Measurements from ENCODE around the gene DENND4C. TPM values are rescaled to one million over a fixed set of nuclear protein-coding genes. Genes with fewer than 3 reads are reported as not detected.
A peak's percentile ranks its signal among the peaks of the same experiment; 100 is the strongest.
"Not testable (repeated sequence)": the region's sequence is repeated elsewhere in the genome, so short reads cannot be mapped to it uniquely, and the experiment has no call there.

The DENND4C gene
- total RNA-seq, 1 experiment from 2014 or later: 22.6 TPM

- no peak for TF ChIP-seq MXD4 (CRISPR knock-in tag; IDR thresholded peaks at IDR 0.05; ENCODE audit: borderline replicate concordance)
- TF ChIP-seq JUN (CRISPR knock-in tag; IDR thresholded peaks at IDR 0.05): no peak
- no peak for TF ChIP-seq NFATC4 (CRISPR knock-in tag; IDR thresholded peaks at IDR 0.05)
- no peak for TF ChIP-seq NFYB (CRISPR knock-in tag; conservative IDR thresholded peaks at IDR 0.05; ENCODE audit: low read depth)
- TF ChIP-seq MLX (CRISPR knock-in tag; IDR thresholded peaks at IDR 0.05): no peak
- TF ChIP-seq ZNF425 (CRISPR knock-in tag; conservative IDR thresholded peaks at IDR 0.05): no peak
- no peak for TF ChIP-seq KAT7 (CRISPR knock-in tag; IDR thresholded peaks at IDR 0.05; ENCODE audit: borderline replicate concordance)
- no peak for TF ChIP-seq MYBL2 (CRISPR knock-in tag; IDR thresholded peaks at IDR 0.05)
- TF ChIP-seq TCF7 (CRISPR knock-in tag; IDR thresholded peaks at IDR 0.05; ENCODE audit: low read depth): no peak
- CTCF ChIA-PET: interaction anchor here (1.2 kb wide), 1 partner anchor 212 kb away, joined by 5 read pairs; no protein-coding TSS in a partner anchor
- Mint-ChIP-seq H3K4me3 (no peak overlapping the region), H3K27me3 (ENCODE audit: low read depth) (no peaks in the 10 kb centered on the region), H3K36me3 (no peaks in the 10 kb centered on the region), H3K4me1 (peaks cover 31% of the 10 kb centered on the region), H3K9me3 (no peaks in the 10 kb centered on the region), H3K27ac (peak overlapping the region; percentile 17; the same call in 1 of the 2 replicates)
- DNase-seq (ENCODE audit: low spot score): no peak
- no peak for ATAC-seq
- POLR2A ChIA-PET: no interaction called here
These were observed 22.4 kb downstream of the DENND4C start for GRCh38 chr9:19252885-19253219.

GRCh38 chr9:19255112-19255511, 24.6 kb downstream of the DENND4C start:
- DNase-seq (ENCODE audit: low spot score) (no peak), ATAC-seq (no peak)
- TF ChIP-seq CDX4 (CRISPR knock-in tag; IDR thresholded peaks at IDR 0.05; ENCODE audit: borderline replicate concordance): no peak
- TF ChIP-seq TEAD1 (CRISPR knock-in tag; IDR thresholded peaks at IDR 0.05): no peak
- TF ChIP-seq ZNF121 (CRISPR knock-in tag; IDR thresholded peaks at IDR 0.05): peak; percentile 60; the same call in 1 of the 2 replicates
- H3K27ac Mint-ChIP-seq: no peak overlapping the region
- H3K36me3 Mint-ChIP-seq: no peaks in the 10 kb centered on the region
- ChIA-PET CTCF (no interaction called here), POLR2A (no interaction called here)
- no peak overlapping the region for H3K4me3 Mint-ChIP-seq
- no peaks in the 10 kb centered on the region for H3K9me3 Mint-ChIP-seq
- peaks cover 30% of the 10 kb centered on the region for H3K4me1 Mint-ChIP-seq
- no peaks in the 10 kb centered on the region for H3K27me3 Mint-ChIP-seq (ENCODE audit: low read depth)

GRCh38 chr9:19255821-19256220, 25.3 kb downstream of the DENND4C start:
- CTCF ChIA-PET: no interaction called here
- H3K27ac Mint-ChIP-seq: no peak overlapping the region
- TF ChIP-seq ZNF138 (CRISPR knock-in tag; conservative IDR thresholded peaks at IDR 0.05) (no peak), ZNF121 (CRISPR knock-in tag; IDR thresholded peaks at IDR 0.05) (peak; percentile 93), USF1 (CRISPR knock-in tag; IDR thresholded peaks at IDR 0.05) (no peak)
- no peaks in the 10 kb centered on the region for H3K27me3 Mint-ChIP-seq (ENCODE audit: low read depth)
- no peaks in the 10 kb centered on the region for H3K9me3 Mint-ChIP-seq
- no peak for DNase-seq (ENCODE audit: low spot score)
- H3K4me1 Mint-ChIP-seq: peaks cover 23% of the 10 kb centered on the region
- ATAC-seq: no peak
- no peak overlapping the region for H3K4me3 Mint-ChIP-seq
- no peaks in the 10 kb centered on the region for H3K36me3 Mint-ChIP-seq
- POLR2A ChIA-PET: interaction anchor here (0.5 kb wide), 1 partner anchor 11 kb away, joined by 3 read pairs; no protein-coding TSS in a partner anchor

- DNase-seq (ENCODE audit: low spot score); ATAC-seq; H3K27ac Mint-ChIP-seq; CTCF ChIA-PET; H3K9me3 Mint-ChIP-seq; H3K27me3 Mint-ChIP-seq (ENCODE audit: low read depth); H3K4me1 Mint-ChIP-seq; H3K36me3 Mint-ChIP-seq; H3K4me3 Mint-ChIP-seq: not testable (repeated sequence)
- POLR2A ChIA-PET: interaction anchor here (0.7 kb wide), 1 partner anchor 786 kb away, joined by 3 read pairs; the partner anchor contains the start of gene ADAMTSL1
These were observed 29.3 kb downstream of the DENND4C start for GRCh38 chr9:19259665-19260255.

GRCh38 chr9:19265602-19266001, 35.1 kb downstream of the DENND4C start:
- H3K9me3 Mint-ChIP-seq: peaks cover 15% of the 10 kb centered on the region
- H3K27ac Mint-ChIP-seq; DNase-seq (ENCODE audit: low spot score); H3K27me3 Mint-ChIP-seq (ENCODE audit: low read depth); ATAC-seq; POLR2A ChIA-PET; CTCF ChIA-PET; H3K4me3 Mint-ChIP-seq: not testable (repeated sequence)
- peaks cover 11% of the 10 kb centered on the region for H3K36me3 Mint-ChIP-seq
- peaks cover 11% of the 10 kb centered on the region for H3K4me1 Mint-ChIP-seq

GRCh38 chr9:19266778-19267384, 36.4 kb downstream of the DENND4C start:
- H3K4me3 Mint-ChIP-seq; CTCF ChIA-PET; POLR2A ChIA-PET; ATAC-seq; DNase-seq (ENCODE audit: low spot score); H3K27ac Mint-ChIP-seq; H3K27me3 Mint-ChIP-seq (ENCODE audit: low read depth): not testable (repeated sequence)
- peaks cover 19% of the 10 kb centered on the region for H3K36me3 Mint-ChIP-seq
- H3K9me3 Mint-ChIP-seq: peaks cover 23% of the 10 kb centered on the region
- peaks cover 11% of the 10 kb centered on the region for H3K4me1 Mint-ChIP-seq

Data from WTC11 (cell line).